ENCODE results near the gene HIVEP1.

DNA sequence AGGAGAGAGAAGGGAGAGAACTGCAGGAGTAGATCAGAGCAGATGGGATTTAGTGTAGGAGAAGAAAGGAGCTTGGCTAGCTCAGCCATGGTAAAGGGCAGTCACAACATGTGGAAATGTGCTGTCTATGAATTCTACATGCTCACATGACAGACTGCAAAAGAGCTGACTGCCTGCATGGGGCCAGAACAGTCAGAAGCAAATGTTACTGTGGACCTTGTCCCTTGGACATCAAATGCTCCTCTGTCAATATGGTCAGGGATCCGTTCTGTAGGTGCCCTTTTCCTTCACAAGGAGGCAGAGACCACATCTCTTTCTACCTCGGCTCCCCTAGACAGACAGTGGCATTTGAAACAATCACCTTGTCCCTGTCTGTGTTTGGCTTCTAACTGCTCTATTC lies 46.6 kb upstream of the HIVEP1 start:
- TF ChIP-seq, protein P1, sequence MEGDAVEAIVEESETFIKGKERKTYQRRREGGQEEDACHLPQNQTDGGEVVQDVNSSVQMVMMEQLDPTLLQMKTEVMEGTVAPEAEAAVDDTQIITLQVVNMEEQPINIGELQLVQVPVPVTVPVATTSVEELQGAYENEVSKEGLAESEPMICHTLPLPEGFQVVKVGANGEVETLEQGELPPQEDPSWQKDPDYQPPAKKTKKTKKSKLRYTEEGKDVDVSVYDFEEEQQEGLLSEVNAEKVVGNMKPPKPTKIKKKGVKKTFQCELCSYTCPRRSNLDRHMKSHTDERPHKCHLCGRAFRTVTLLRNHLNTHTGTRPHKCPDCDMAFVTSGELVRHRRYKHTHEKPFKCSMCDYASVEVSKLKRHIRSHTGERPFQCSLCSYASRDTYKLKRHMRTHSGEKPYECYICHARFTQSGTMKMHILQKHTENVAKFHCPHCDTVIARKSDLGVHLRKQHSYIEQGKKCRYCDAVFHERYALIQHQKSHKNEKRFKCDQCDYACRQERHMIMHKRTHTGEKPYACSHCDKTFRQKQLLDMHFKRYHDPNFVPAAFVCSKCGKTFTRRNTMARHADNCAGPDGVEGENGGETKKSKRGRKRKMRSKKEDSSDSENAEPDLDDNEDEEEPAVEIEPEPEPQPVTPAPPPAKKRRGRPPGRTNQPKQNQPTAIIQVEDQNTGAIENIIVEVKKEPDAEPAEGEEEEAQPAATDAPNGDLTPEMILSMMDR (conservative IDR thresholded peaks at IDR 0.05) = no peak
- no peak for TF ChIP-seq ZFX (IDR thresholded peaks at IDR 0.05)
